PFSK-1 (cell line): ENCODE results near the gene CCR2.

Experiments used
- POLR2AphosphoS5 ChIP-seq: IDR thresholded peaks from 2 replicates; pipeline ENCODE4 v1.6.1; 2012; ENCODE audit warnings: low read depth, mild to moderate bottlenecking, control low read depth, low read length, moderate library complexity
- REST ChIP-seq, 2 experiments: IDR thresholded peaks; 2 replicates each; pipeline versions ENCODE4 v1.6.1 to v1.8.0; 2011 to 2012; ENCODE audit warnings: low read depth in 2 of 2, low read length in 2 of 2, control low read depth in 1 of 2, inconsistent platforms in 1 of 2, mild to moderate bottlenecking in 1 of 2, moderate library complexity in 1 of 2; ENCODE audit not compliant: insufficient read depth in 1 of 2
- SIN3A ChIP-seq: IDR thresholded peaks from 2 replicates; pipeline ENCODE4 v1.6.1; 2012; ENCODE audit warnings: mild to moderate bottlenecking, low read length, moderate library complexity, borderline replicate concordance; ENCODE audit not compliant: insufficient read depth
- TAF1 ChIP-seq: IDR thresholded peaks from 2 replicates; pipeline ENCODE4 v1.6.1; 2012; ENCODE audit warnings: low read length, control low read depth, borderline replicate concordance; ENCODE audit not compliant: insufficient read depth

- TF ChIP-seq POLR2AphosphoS5 (no peak), TAF1 (no peak), REST (IDR thresholded peaks at IDR 0.05; ENCODE audit: insufficient read depth in 1 of 2, low read depth in 2 of 2, low read length in 2 of 2) (no peak), SIN3A (no peak)
Measured at GRCh38 chr3:46367811-46368210, 13.9 kb downstream of the CCR2 start.
